ENCODE data around the gene TRIM2.

TRIM2 gene

DNA sequence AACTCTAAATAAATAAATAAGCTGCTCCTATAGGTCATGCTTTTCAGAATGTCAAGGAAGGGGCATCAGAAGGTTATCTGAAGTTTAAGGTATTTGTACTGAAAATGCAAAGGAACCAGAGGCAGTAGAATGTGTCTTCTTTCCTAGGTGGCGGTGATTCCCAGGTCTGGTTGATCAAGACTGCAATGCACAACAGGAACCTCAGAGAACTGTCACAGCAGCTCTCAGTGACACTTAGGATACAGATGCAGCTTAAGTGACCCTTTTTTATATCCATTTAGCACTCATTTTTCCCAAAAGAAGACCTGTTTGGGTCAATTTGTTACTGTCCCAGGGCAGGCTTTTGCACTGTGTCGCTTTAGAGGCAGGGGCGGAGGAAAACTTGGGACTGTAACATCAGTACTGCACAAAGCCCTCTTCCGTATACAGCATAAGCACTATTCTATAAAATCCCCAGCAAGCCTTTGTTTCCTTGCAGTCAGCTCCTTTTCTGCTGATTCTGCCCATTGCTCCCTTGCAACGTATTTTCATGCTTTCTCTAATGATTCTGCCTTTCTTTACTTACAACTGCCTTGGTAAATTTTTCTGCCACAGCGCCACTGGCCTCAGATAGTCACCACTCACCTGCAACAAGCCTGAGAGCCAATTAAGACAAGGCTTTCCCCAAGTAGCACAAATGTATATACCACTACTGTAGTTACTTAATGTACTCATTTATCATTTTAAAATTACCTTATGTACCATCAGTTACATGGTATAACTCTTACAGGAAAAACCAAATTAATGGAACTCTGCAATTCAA, 138.7 kb downstream of the TRIM2 start:
- Histone ChIP-seq H3K9me3 (ENCODE audit: control insufficient read depth, low read length) (no peaks in the 10 kb centered on the region), H3K27ac (ENCODE audit: insufficient read depth, low read depth, low read length, poor library complexity, severe bottlenecking) (no peak overlapping the region), H3K4me1 (ENCODE audit: control insufficient read depth, insufficient read depth, low read length) (peaks cover 4% of the 10 kb centered on the region), H3K4me3 (ENCODE audit: insufficient read depth, low read depth, low read length) (no peak overlapping the region), H3K27me3 (ENCODE audit: control insufficient read depth, insufficient read depth, low read length, poor library complexity, severe bottlenecking) (no peaks in the 10 kb centered on the region), H3K36me3 (ENCODE audit: control insufficient read depth, insufficient read depth, low read length) (no peaks in the 10 kb centered on the region)
- 92 to 93% methylated on average over 6 of the region's 6 CpGs for WGBS, 2 experiments

DNA sequence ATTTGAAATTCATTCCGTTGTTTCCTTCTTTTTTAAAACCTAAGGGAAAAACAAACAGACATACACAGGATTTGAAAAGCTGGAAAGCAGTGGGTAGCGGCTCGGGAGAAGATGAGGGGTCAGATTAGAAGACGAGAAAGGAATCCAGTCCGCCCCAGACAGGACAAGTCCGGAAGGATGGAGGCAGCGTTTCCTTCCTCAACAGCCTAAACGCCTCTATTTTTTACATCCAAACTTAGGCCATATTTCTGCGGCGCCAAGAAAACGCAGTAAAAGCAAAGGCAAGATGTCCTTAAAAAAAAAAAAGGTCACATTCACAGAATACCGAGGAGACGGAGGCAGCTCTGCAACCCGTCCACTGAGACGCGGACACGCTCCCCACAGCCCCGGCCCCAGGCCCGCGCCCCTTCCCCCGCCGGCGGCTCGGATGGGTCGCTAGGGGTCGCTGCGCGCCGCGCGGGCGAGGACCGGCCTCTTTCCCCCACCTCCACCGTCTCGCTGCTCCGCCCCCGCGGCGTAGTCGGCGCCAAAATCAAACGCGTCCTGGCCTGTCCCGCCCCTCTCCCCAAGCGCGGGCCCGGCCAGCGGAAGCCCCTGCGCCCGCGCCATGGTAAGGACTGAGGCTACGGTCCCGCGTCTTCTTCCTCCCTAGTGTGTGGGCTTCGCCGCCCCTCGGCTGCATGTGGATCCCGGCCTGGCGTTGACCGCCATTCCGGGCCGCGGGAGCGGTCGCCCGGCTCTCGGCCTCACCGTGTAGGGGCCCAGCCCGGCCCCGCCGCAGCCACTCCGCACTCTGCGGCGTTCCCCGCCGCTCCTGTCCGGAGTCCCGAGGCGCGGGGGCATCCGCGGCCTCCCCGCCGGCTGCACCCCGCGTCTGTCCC, 140.1 kb downstream of the TRIM2 start, which contains the start of gene MND1:
Gene MND1 (plus strand): TSS at position 558 of the 881 bp plus-strand sequence. CDS start 50 bp downstream, at position 608.
- no peaks in the 10 kb centered on the region for H3K9me3 ChIP-seq (ENCODE audit: control insufficient read depth, low read length)
- H3K4me3 ChIP-seq (ENCODE audit: insufficient read depth, low read depth, low read length) = peak within 1 kb of the TSS; percentile 71
- H3K27ac ChIP-seq (ENCODE audit: insufficient read depth, low read depth, low read length, poor library complexity, severe bottlenecking) = peak within 1 kb of the TSS; percentile 79
- no peaks in the 10 kb centered on the region for H3K27me3 ChIP-seq (ENCODE audit: control insufficient read depth, insufficient read depth, low read length, poor library complexity, severe bottlenecking)
- H3K36me3 ChIP-seq (ENCODE audit: control insufficient read depth, insufficient read depth, low read length) = no peaks in the 10 kb centered on the region
- 1 to 3% methylated on average over 86 of the region's 86 CpGs for WGBS, 2 experiments
- peaks cover 4% of the 10 kb centered on the region for H3K4me1 ChIP-seq (ENCODE audit: control insufficient read depth, insufficient read depth, low read length)

GRCh38 chr4:153345012-153345981, 141.1 kb downstream of the TRIM2 start:
- Histone ChIP-seq H3K4me1 (ENCODE audit: control insufficient read depth, insufficient read depth, low read length) (peaks cover 4% of the 10 kb centered on the region), H3K9me3 (ENCODE audit: control insufficient read depth, low read length) (no peaks in the 10 kb centered on the region), H3K4me3 (ENCODE audit: insufficient read depth, low read depth, low read length) (peak overlapping the region; percentile 71), H3K27ac (ENCODE audit: insufficient read depth, low read depth, low read length, poor library complexity, severe bottlenecking) (peak overlapping the region; percentile 79), H3K36me3 (ENCODE audit: control insufficient read depth, insufficient read depth, low read length) (no peaks in the 10 kb centered on the region), H3K27me3 (ENCODE audit: control insufficient read depth, insufficient read depth, low read length, poor library complexity, severe bottlenecking) (no peaks in the 10 kb centered on the region)
- 3% methylated on average over 44 of the region's 44 CpGs for WGBS, 2 experiments

DNA sequence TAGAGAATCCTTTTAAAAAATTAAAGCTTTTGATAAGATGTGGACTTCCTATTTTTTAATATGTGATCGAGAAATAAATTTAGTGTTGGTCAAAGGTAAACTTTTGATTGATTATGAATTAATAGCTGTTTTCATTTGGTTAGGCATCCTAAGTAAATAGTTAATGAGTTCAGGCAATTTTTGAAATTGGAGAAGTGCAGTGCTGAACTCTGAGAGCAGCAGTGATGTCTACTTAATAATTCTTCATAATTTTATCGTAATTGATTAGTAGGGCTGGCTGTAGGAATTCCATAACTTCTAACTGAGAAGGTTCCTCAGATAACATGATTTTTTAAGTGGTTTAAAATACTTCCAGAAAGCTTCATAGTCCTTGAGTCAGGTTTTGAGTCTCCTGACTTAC, 141.8 kb downstream of the TRIM2 start:
- H3K36me3 ChIP-seq (ENCODE audit: control insufficient read depth, insufficient read depth, low read length) = no peaks in the 10 kb centered on the region
- no peak overlapping the region for H3K27ac ChIP-seq (ENCODE audit: insufficient read depth, low read depth, low read length, poor library complexity, severe bottlenecking)
- 64 to 74% methylated on average over 1 to 2 of the region's 2 CpGs for WGBS, 2 experiments
- no peaks in the 10 kb centered on the region for H3K27me3 ChIP-seq (ENCODE audit: control insufficient read depth, insufficient read depth, low read length, poor library complexity, severe bottlenecking)
- H3K4me1 ChIP-seq (ENCODE audit: control insufficient read depth, insufficient read depth, low read length) = peaks cover 4% of the 10 kb centered on the region
- peak overlapping the region; percentile 71 for H3K4me3 ChIP-seq (ENCODE audit: insufficient read depth, low read depth, low read length)
- H3K9me3 ChIP-seq (ENCODE audit: control insufficient read depth, low read length) = no peaks in the 10 kb centered on the region

DNA sequence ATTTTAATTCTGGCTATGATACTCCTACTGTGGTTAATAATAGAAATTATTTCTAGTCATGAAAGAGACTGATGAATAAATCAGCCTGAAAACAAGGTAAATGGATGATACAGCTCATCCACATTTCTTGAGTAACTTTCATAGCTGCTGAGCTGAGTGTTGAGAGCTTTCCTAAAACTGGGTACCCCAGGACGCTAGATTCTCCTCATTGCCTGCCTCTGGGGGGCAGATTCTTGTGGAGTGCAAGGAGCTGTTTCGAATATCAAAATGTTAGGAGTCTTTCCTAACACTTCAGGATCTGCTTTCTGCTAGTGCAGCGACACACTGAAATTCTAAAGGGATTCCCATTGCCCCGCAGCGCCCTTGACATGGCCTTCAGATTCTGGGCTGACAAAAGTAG, 142.3 kb downstream of the TRIM2 start:
- Histone ChIP-seq H3K4me3 (ENCODE audit: insufficient read depth, low read depth, low read length) (no peak overlapping the region), H3K4me1 (ENCODE audit: control insufficient read depth, insufficient read depth, low read length) (peaks cover 4% of the 10 kb centered on the region), H3K27ac (ENCODE audit: insufficient read depth, low read depth, low read length, poor library complexity, severe bottlenecking) (no peak overlapping the region), H3K9me3 (ENCODE audit: control insufficient read depth, low read length) (no peaks in the 10 kb centered on the region), H3K36me3 (ENCODE audit: control insufficient read depth, insufficient read depth, low read length) (no peaks in the 10 kb centered on the region), H3K27me3 (ENCODE audit: control insufficient read depth, insufficient read depth, low read length, poor library complexity, severe bottlenecking) (no peaks in the 10 kb centered on the region)
- WGBS, 2 experiments = 54 to 56% methylated on average over 5 of the region's 5 CpGs

DNA sequence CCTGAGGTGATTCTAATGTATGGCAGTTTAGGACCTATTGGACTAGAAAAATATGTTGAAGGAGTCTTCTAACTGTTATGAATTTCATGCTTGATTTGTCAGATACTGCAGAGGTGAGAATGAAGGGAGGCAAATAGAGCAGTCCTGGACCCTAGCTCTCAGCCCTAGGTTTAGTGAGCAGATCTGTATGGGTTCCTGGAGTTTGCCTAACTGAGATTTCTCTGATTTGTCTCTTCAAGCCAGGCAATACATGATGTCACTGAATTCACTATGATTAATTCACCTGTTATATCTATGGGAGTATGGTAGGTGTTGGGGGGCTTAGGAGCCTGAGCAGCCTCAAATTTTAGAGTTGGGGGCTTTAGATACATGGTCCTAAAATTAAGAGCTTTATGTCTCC, 142.9 kb downstream of the TRIM2 start:
- Histone ChIP-seq H3K9me3 (ENCODE audit: control insufficient read depth, low read length) (no peaks in the 10 kb centered on the region), H3K4me1 (ENCODE audit: control insufficient read depth, insufficient read depth, low read length) (peaks cover 4% of the 10 kb centered on the region), H3K36me3 (ENCODE audit: control insufficient read depth, insufficient read depth, low read length) (no peaks in the 10 kb centered on the region), H3K4me3 (ENCODE audit: insufficient read depth, low read depth, low read length) (no peak overlapping the region), H3K27ac (ENCODE audit: insufficient read depth, low read depth, low read length, poor library complexity, severe bottlenecking) (no peak overlapping the region), H3K27me3 (ENCODE audit: control insufficient read depth, insufficient read depth, low read length, poor library complexity, severe bottlenecking) (no peaks in the 10 kb centered on the region)

GRCh38 chr4:153348006-153348405, 143.8 kb downstream of the TRIM2 start:
- no peak overlapping the region for H3K4me3 ChIP-seq (ENCODE audit: insufficient read depth, low read depth, low read length)
- no peaks in the 10 kb centered on the region for H3K27me3 ChIP-seq (ENCODE audit: control insufficient read depth, insufficient read depth, low read length, poor library complexity, severe bottlenecking)
- H3K4me1 ChIP-seq (ENCODE audit: control insufficient read depth, insufficient read depth, low read length) = peaks cover 4% of the 10 kb centered on the region
- H3K9me3 ChIP-seq (ENCODE audit: control insufficient read depth, low read length) = no peaks in the 10 kb centered on the region
- no peak overlapping the region for H3K27ac ChIP-seq (ENCODE audit: insufficient read depth, low read depth, low read length, poor library complexity, severe bottlenecking)
- 95 to 97% methylated on average over 4 of the region's 4 CpGs for WGBS, 2 experiments
- no peaks in the 10 kb centered on the region for H3K36me3 ChIP-seq (ENCODE audit: control insufficient read depth, insufficient read depth, low read length)

DNA sequence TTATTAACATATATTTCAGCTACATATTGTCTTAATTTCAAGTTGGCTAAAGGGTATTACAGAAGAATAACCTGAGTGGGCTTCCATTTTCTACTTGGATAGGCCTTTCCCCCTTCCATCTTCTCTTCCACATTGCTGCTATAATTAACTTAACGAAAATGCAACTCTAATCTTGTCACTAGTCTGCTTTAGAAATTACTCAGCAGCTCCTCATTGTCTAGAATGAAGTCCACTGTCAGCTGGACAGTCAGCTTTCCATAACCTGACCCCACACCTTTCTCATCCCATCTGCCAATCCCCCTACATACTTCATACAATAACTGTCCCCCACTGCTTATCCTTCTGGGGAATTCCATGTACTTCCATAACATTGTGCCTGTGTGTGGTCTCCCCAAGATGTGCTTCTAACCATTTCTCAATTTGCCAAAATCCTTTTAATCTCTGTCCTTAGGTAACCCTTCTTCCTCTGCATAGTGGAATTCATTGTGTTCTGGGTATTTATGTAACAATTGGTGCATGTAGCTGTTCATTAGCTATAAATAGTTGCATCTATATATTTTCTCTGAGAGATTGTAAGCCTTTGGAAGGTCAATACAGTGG, 145.1 kb downstream of the TRIM2 start:
- Histone ChIP-seq H3K27ac (ENCODE audit: insufficient read depth, low read depth, low read length, poor library complexity, severe bottlenecking) (no peak overlapping the region), H3K9me3 (ENCODE audit: control insufficient read depth, low read length) (no peaks in the 10 kb centered on the region), H3K4me3 (ENCODE audit: insufficient read depth, low read depth, low read length) (no peak overlapping the region), H3K36me3 (ENCODE audit: control insufficient read depth, insufficient read depth, low read length) (no peaks in the 10 kb centered on the region), H3K27me3 (ENCODE audit: control insufficient read depth, insufficient read depth, low read length, poor library complexity, severe bottlenecking) (no peaks in the 10 kb centered on the region), H3K4me1 (ENCODE audit: control insufficient read depth, insufficient read depth, low read length) (peaks cover 4% of the 10 kb centered on the region)
- WGBS, 2 experiments = 77 to 96% methylated on average over 1 of the region's 1 CpG

DNA sequence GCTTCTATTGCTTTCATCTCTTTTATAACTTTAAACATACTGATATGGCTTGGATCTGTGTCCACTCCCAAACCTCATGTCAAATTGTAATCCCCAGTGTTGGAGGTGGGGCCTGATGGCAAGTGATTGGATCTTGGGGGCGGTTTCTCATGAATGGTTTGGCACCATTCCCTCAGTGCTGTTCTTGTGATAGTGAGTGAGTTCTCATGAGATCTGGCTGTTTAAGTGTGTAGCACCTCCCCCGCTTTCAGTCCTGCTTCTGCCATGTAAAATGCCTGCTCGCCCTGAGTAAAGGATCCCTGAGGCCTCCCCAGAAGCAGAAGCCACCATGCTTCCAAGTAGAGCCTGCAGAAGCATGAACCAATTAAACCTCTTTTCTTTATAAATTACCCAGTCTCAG, 157.9 kb downstream of the TRIM2 start:
- H3K27me3 ChIP-seq (ENCODE audit: control insufficient read depth, insufficient read depth, low read length, poor library complexity, severe bottlenecking) = no peaks in the 10 kb centered on the region
- no peaks in the 10 kb centered on the region for H3K4me1 ChIP-seq (ENCODE audit: control insufficient read depth, insufficient read depth, low read length)
- H3K9me3 ChIP-seq (ENCODE audit: control insufficient read depth, low read length) = no peaks in the 10 kb centered on the region
- 83 to 95% methylated on average over 3 of the region's 3 CpGs for WGBS, 2 experiments
- no peak overlapping the region for H3K27ac ChIP-seq (ENCODE audit: insufficient read depth, low read depth, low read length, poor library complexity, severe bottlenecking)
- no peak overlapping the region for H3K4me3 ChIP-seq (ENCODE audit: insufficient read depth, low read depth, low read length)
- peaks cover 3% of the 10 kb centered on the region for H3K36me3 ChIP-seq (ENCODE audit: control insufficient read depth, insufficient read depth, low read length)
